GM21528 (cell line): ENCODE data around the gene SLC25A52.
"Not testable (repeated sequence)": the region's sequence is repeated elsewhere in the genome, so short reads cannot be mapped to it uniquely, and the experiment has no call there.

Source experiments
- ATAC-seq: cut with Tn5 transposase; IDR thresholded peaks from one replicate; pipeline ENCODE4 v1.9.1; 2021; ENCODE audit warnings: mild to moderate bottlenecking, moderate library complexity; ENCODE audit not compliant: unreplicated experiment, low FRiP score

The SLC25A52 gene

GRCh38 chr18:31760695-31761094 lies at the start of gene SLC25A52:
Gene SLC25A52 (minus strand): TSS chr18:31760880. CDS start chr18:31760661, 219 bp downstream.
- ATAC-seq, result no peak

GRCh38 chr18:31809049-31809448 lies 48.4 kb upstream of the SLC25A52 start:
- ATAC-seq, result not testable (repeated sequence)

- no peak for ATAC-seq
Measured at GRCh38 chr18:31801078-31801477, 40.4 kb upstream of the SLC25A52 start.

GRCh38 chr18:31799257-31799656 lies 38.6 kb upstream of the SLC25A52 start:
- not testable (repeated sequence) for ATAC-seq

- no peak for ATAC-seq
Measured at GRCh38 chr18:31798399-31798798, 37.7 kb upstream of the SLC25A52 start.

GRCh38 chr18:31795747-31796146 lies 35.1 kb upstream of the SLC25A52 start:
- ATAC-seq, result no peak

GRCh38 chr18:31793531-31793930 lies 32.9 kb upstream of the SLC25A52 start:
- no peak for ATAC-seq

GRCh38 chr18:31792580-31792911 lies 31.9 kb upstream of the SLC25A52 start:
- no peak for ATAC-seq

GRCh38 chr18:31791817-31792579 lies 31.3 kb upstream of the SLC25A52 start:
- peak; percentile 97 for ATAC-seq

- no peak for ATAC-seq
Measured at GRCh38 chr18:31789409-31789808, 28.7 kb upstream of the SLC25A52 start.

GRCh38 chr18:31783059-31783458 lies 22.4 kb upstream of the SLC25A52 start:
- no peak for ATAC-seq

- ATAC-seq, result no peak
Measured at GRCh38 chr18:31778391-31778950, 17.8 kb upstream of the SLC25A52 start.

- no peak for ATAC-seq
Measured at GRCh38 chr18:31776093-31776492, 15.4 kb upstream of the SLC25A52 start.

- no peak for ATAC-seq
Measured at GRCh38 chr18:31774962-31775361, 14.3 kb upstream of the SLC25A52 start.

GRCh38 chr18:31774477-31774785 lies 13.8 kb upstream of the SLC25A52 start:
- peak; percentile 79 for ATAC-seq

GRCh38 chr18:31773774-31774476 lies 13.2 kb upstream of the SLC25A52 start:
- ATAC-seq, result no peak

GRCh38 chr18:31772699-31773098 lies 12.0 kb upstream of the SLC25A52 start:
- ATAC-seq, result no peak

GRCh38 chr18:31750273-31750672 lies 10.4 kb downstream of the SLC25A52 start:
- no peak for ATAC-seq

GRCh38 chr18:31746396-31746795 lies 14.3 kb downstream of the SLC25A52 start:
- no peak for ATAC-seq

GRCh38 chr18:31744321-31745067 lies 16.2 kb downstream of the SLC25A52 start:
- ATAC-seq, result no peak

- ATAC-seq, result not testable (repeated sequence)
Measured at GRCh38 chr18:31743600-31743999, 17.1 kb downstream of the SLC25A52 start.
